Left lung (tissue), 10 donors: Measurements from ENCODE around the gene VCP. TPM values are rescaled to one million over a fixed set of nuclear protein-coding genes. Genes with fewer than 3 reads are reported as not detected.

Experiments
- ATAC-seq: fragments of 200-7000 bp; cut with Tn5 transposase; one replicate; pipeline ENCODE4 v1.9.1; 2020; ENCODE audit warnings: moderate library complexity
- DNase-seq, 4 donors: peaks; one replicate each; pipeline ENCODE4 v3.0.0-alpha.2; 2013 to 2020
- H3K27ac ChIP-seq, 2 donors: fragments of 200-600 bp; sonication (generic) in 1 of 2; one replicate each; pipeline versions ENCODE4 v1.5.0 to v1.8.0; 2020 to 2021
- H3K27me3 ChIP-seq, 2 donors: fragments of 200-600 bp; sonication (generic) in 1 of 2; one replicate each; pipeline versions ENCODE4 v1.5.0 to v1.8.0; 2020 to 2021
- H3K36me3 ChIP-seq, 2 donors: fragments of 200-600 bp; sonication (generic) in 1 of 2; one replicate each; pipeline versions ENCODE4 v1.5.0 to v1.8.0; 2020 to 2021
- H3K4me1 ChIP-seq, 2 donors: fragments of 200-600 bp; one replicate each; pipeline ENCODE4 v1.8.0; 2021
- H3K4me3 ChIP-seq, 2 donors: fragments of 200-600 bp; sonication (generic) in 1 of 2; one replicate each; pipeline versions ENCODE4 v1.5.0 to v1.8.0; 2020 to 2021; ENCODE audit warnings: mild to moderate bottlenecking in 1 of 2
- H3K9me3 ChIP-seq, 2 donors: fragments of 200-600 bp; sonication (generic) in 1 of 2; one replicate each; pipeline versions ENCODE4 v1.5.0 to v1.8.0; 2020 to 2021
- intact Hi-C, 2 donors: fragments of 100-400 bp; cut with DNase I; formaldehyde crosslinking; loops; one replicate each; pipeline versions ENCODE4 v1.11.2 to v1.14.2; 2022
- polyA plus RNA-seq, 6 donors: library from polyadenylated mRNA; unstranded; fragments of 120-200 nt; gene quantifications; one replicate each; pipeline ENCODE4 v1.2.1, GENCODE V29; 2013; ENCODE audit not compliant: insufficient read length in 6 of 6
- total RNA-seq, 2 donors: library from RNA; stranded (reverse); fragmentation: NEBNext Ultra II Directional; extraction: Animal tissue kit (Norgen Biotek cat#: 25700); gene quantifications; one replicate each; pipeline ENCODE4 v1.2.1, GENCODE V29; 2021
- TF ChIP-seq, protein P1 (sequence below), 2 donors: fragments of 200-600 bp; sonication (generic) in 1 of 2; IDR thresholded peaks; one replicate each; pipeline versions ENCODE4 v1.5.0 to v1.8.0; 2021; ENCODE audit warnings: antibody characterized with exemption in 2 of 2
- donor health status: DM: no; HTN: yes; CAD: no.
- donor health status: DM: no; HTN: no; CAD: no.

Gene VCP
- total and polyA plus RNA-seq, 8 donors: 198 to 327 (median 224) TPM

DNA sequence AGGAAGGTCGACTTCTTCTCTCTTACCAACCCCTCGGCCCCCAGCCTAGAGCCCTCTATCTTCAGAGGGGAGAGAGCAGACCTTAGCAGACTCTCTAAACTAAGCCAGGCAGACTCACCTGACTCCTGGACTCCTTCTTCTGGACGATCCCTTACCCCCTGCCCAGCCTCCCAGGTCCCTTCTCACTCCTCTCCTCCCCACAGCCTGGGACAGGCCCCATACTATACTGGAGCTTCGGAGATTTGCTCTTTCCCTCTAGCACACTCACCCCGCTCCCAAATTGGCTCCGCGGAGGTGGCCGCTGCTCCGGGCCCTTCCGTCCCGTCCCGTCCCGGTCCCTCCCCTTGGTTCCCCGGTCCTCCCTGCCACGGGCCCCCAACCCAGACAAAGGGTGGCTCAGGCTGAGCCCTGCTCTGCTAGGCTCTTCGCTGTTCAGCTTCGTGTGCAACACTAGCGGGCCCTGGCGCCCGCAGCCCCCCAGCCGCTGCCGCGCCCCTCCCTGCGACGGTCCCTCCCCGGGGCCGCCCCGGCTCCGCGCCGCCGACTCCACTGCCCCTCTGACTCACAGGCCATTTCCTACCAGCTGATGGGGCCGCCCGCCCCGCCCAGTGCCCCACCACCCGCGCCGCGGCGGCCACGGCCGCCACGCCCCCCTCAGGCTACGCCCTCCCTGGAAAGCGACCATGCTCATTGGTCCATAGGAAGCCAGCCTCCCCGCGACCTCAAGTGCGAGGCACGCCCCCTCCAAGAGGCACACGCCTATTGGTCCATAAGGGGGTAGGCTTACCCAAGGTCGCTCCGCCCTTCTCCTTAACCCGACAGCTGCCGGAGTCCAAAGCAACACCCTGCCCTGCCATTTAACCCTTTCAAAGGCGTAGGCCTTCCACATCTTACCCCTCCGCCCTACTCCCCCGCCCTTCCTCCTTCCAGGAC lies 38.8 kb upstream of the VCP start:
- DNase-seq (peak; percentile 94 to 99 (median 98)), ATAC-seq (peak; percentile 67)
- intact Hi-C loops: no loop called here
- TF ChIP-seq, protein P1, sequence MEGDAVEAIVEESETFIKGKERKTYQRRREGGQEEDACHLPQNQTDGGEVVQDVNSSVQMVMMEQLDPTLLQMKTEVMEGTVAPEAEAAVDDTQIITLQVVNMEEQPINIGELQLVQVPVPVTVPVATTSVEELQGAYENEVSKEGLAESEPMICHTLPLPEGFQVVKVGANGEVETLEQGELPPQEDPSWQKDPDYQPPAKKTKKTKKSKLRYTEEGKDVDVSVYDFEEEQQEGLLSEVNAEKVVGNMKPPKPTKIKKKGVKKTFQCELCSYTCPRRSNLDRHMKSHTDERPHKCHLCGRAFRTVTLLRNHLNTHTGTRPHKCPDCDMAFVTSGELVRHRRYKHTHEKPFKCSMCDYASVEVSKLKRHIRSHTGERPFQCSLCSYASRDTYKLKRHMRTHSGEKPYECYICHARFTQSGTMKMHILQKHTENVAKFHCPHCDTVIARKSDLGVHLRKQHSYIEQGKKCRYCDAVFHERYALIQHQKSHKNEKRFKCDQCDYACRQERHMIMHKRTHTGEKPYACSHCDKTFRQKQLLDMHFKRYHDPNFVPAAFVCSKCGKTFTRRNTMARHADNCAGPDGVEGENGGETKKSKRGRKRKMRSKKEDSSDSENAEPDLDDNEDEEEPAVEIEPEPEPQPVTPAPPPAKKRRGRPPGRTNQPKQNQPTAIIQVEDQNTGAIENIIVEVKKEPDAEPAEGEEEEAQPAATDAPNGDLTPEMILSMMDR (IDR thresholded peaks at IDR 0.05): no peak
- Histone ChIP-seq H3K4me3 (peak overlapping the region; percentile 68 to 85), H3K27ac (peak overlapping the region; percentile 82 to 91), H3K9me3 (no peaks in the 10 kb centered on the region), H3K27me3 (no peaks in the 10 kb centered on the region), H3K36me3 (peaks cover 0 to 32% of the 10 kb centered on the region in 2 donors), H3K4me1 (peaks cover 41 to 61% of the 10 kb centered on the region in 2 donors)

- Histone ChIP-seq H3K4me1 (peaks cover 41 to 60% of the 10 kb centered on the region in 2 donors), H3K27ac (peak overlapping the region in 1 of 2 donors; percentile 91), H3K9me3 (no peaks in the 10 kb centered on the region), H3K27me3 (no peaks in the 10 kb centered on the region), H3K36me3 (peaks cover 0 to 41% of the 10 kb centered on the region in 2 donors), H3K4me3 (peak overlapping the region in 1 of 2 donors; percentile 85)
- intact Hi-C loops: no loop called here
- TF ChIP-seq, protein P1 (IDR thresholded peaks at IDR 0.05): no peak
- ATAC-seq (no peak), DNase-seq (no peak)
These were observed 37.9 kb upstream of the VCP start for GRCh38 chr9:35110327-35110761.

DNA sequence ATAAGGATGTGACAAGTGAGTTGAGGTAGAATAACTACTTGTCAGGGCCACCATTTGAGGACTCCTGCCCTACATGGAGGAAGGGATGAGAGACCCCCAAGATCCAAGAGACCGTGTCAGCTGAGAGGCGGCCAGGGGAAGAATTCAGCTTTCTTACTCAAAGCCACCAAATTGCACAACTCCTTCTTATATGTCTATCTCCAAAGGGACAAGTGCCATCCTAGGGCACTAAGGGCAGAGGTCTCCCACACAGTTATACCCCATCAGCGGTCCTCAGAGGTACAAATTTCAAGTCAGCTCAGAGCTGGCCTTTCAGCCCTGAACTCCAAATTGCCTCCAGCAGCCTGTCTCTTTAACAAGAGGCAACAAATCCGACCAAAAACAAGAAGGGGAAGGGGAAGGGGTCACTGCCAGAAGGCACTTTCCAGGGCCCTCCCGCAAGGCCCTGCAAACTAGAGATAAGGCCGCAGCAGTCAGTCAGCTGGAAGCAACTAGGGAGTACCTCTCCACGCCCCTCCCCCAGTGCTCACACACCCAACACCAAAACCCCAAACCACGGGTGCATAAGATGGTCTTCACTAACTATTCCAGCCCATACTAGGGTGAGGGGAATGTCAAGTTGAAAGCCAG lies 36.6 kb upstream of the VCP start:
- DNase-seq (no peak), ATAC-seq (no peak)
- Histone ChIP-seq H3K27ac (no peak overlapping the region), H3K4me1 (peaks cover 34 to 53% of the 10 kb centered on the region in 2 donors), H3K27me3 (no peaks in the 10 kb centered on the region), H3K9me3 (no peaks in the 10 kb centered on the region), H3K36me3 (peaks cover 0 to 54% of the 10 kb centered on the region in 2 donors), H3K4me3 (no peak overlapping the region)
- intact Hi-C loops: no loop called here
- TF ChIP-seq, protein P1 (IDR thresholded peaks at IDR 0.05): no peak

DNA sequence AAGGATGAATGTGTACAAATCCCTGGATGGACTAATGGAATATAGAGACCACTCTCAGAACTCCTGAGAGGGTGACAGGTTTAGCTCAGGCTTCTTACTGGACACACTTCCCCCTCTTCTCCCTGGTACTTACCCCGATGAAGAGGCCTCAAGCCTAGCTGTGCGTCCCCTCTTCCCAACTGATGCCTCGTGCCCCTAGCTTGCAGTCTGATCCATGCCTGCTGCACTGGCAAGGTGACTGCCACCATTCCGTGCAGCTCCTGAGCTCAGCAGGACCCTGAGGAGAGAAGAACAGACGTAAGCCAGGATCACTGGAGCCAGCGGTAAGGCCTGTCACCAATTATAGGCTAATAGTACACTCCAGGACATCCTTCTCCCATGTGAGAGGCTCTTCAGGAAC lies 36.0 kb upstream of the VCP start:
- Histone ChIP-seq H3K36me3 (peaks cover 0 to 56% of the 10 kb centered on the region in 2 donors), H3K9me3 (no peaks in the 10 kb centered on the region)
- intact Hi-C loops: no loop called here

More for the DNA sequence above, 36.0 kb upstream of the VCP start:
- Histone ChIP-seq H3K27me3 (no peaks in the 10 kb centered on the region), H3K4me1 (peaks cover 28 to 53% of the 10 kb centered on the region in 2 donors), H3K4me3 (no peak overlapping the region), H3K27ac (no peak overlapping the region)
- ATAC-seq (no peak), DNase-seq (no peak)
- TF ChIP-seq, protein P1 (IDR thresholded peaks at IDR 0.05): no peak
